ENCODE data around the gene HEXIM1.

Gene HEXIM1

DNA sequence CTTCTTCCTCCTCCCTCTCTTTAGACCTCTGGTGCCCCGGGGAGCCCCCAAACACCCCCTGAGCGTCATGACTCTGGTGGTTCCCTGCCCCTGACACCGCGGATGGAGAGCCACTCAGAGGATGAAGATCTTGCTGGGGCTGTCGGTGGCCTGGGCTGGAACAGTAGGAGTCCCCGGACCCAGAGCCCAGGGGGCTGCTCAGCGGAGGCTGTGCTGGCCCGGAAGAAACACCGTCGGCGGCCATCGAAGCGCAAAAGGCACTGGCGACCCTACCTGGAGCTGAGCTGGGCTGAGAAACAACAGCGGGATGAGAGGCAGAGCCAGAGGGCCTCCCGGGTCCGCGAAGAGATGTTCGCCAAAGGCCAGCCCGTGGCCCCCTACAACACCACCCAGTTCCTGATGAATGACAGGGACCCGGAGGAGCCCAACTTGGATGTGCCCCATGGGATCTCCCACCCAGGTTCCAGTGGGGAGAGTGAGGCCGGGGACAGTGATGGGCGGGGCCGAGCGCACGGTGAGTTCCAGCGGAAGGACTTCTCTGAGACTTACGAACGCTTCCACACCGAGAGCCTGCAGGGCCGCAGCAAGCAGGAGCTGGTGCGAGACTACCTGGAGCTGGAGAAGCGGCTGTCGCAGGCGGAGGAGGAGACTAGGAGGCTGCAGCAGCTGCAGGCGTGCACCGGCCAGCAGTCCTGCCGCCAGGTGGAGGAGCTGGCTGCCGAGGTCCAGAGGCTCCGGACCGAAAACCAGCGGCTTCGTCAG lies 20.9 kb downstream of the HEXIM1 start:
- H3K4me3 ChIP-seq (ENCODE audit: low read depth, low read length), result no peak overlapping the region
- DNase-seq (ENCODE audit: low read depth), result no peak
- TF ChIP-seq, protein P1, sequence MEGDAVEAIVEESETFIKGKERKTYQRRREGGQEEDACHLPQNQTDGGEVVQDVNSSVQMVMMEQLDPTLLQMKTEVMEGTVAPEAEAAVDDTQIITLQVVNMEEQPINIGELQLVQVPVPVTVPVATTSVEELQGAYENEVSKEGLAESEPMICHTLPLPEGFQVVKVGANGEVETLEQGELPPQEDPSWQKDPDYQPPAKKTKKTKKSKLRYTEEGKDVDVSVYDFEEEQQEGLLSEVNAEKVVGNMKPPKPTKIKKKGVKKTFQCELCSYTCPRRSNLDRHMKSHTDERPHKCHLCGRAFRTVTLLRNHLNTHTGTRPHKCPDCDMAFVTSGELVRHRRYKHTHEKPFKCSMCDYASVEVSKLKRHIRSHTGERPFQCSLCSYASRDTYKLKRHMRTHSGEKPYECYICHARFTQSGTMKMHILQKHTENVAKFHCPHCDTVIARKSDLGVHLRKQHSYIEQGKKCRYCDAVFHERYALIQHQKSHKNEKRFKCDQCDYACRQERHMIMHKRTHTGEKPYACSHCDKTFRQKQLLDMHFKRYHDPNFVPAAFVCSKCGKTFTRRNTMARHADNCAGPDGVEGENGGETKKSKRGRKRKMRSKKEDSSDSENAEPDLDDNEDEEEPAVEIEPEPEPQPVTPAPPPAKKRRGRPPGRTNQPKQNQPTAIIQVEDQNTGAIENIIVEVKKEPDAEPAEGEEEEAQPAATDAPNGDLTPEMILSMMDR (IDR thresholded peaks at IDR 0.05; ENCODE audit: low read depth, low read length, missing control alignments), result no peak

DNA sequence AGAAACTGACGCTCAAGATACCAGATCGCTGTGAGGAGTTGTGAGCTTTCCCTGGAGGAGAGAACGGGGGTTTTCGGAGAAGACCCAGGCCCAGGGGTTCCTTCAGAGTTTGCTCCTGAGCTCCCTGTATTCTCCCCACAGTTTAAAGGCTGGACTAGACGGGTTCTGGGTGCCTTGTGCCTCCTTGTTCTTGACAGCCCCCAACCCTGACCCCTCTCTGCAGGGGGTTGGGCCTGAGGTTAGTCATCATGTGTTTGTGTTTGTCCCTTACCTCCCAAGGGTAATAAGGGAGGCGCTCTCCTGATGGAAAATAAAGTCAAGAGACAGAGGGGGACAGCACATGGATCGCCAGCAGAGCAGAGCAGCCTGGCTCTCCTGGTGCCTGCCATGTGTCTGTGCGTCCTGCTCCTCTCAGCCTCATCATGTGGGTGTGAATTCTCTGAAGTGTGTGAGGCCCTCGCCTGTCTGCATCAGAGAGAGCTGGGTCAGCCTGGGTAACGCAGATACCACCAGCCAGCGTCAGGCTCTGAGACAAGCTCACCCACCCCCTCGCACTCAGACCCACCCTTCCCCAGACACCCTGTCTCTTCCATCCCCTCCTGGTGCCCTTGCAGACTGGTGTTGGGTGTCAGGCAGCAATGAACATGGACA lies 22.1 kb downstream of the HEXIM1 start:
- no peak for DNase-seq (ENCODE audit: low read depth)
- TF ChIP-seq, protein P1 (IDR thresholded peaks at IDR 0.05; ENCODE audit: low read depth, low read length, missing control alignments), result no peak
- H3K4me3 ChIP-seq (ENCODE audit: low read depth, low read length), result no peak overlapping the region

DNA sequence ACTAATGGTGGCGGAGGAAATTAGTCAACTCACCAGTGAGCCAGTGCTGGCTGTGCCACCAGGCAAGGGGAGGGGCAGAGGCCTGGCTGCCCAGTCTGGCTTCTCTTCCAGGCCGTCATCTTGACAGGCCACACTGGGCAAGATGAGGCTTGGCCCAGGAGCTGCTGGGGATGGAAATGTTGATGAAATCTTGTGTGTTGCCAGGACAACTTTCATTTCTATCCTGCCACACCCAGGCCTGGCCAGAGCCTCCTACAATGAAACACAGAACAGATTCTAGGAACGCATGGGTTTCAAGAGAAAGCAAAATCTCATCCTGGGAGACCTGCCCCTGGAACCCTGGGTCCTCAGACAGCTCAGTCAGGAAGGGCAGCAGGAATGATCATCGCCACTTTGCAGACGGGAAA lies 22.7 kb downstream of the HEXIM1 start:
- TF ChIP-seq, protein P1 (IDR thresholded peaks at IDR 0.05; ENCODE audit: low read depth, low read length, missing control alignments), result no peak
- no peak for DNase-seq (ENCODE audit: low read depth)
- H3K4me3 ChIP-seq (ENCODE audit: low read depth, low read length), result no peak overlapping the region

DNA sequence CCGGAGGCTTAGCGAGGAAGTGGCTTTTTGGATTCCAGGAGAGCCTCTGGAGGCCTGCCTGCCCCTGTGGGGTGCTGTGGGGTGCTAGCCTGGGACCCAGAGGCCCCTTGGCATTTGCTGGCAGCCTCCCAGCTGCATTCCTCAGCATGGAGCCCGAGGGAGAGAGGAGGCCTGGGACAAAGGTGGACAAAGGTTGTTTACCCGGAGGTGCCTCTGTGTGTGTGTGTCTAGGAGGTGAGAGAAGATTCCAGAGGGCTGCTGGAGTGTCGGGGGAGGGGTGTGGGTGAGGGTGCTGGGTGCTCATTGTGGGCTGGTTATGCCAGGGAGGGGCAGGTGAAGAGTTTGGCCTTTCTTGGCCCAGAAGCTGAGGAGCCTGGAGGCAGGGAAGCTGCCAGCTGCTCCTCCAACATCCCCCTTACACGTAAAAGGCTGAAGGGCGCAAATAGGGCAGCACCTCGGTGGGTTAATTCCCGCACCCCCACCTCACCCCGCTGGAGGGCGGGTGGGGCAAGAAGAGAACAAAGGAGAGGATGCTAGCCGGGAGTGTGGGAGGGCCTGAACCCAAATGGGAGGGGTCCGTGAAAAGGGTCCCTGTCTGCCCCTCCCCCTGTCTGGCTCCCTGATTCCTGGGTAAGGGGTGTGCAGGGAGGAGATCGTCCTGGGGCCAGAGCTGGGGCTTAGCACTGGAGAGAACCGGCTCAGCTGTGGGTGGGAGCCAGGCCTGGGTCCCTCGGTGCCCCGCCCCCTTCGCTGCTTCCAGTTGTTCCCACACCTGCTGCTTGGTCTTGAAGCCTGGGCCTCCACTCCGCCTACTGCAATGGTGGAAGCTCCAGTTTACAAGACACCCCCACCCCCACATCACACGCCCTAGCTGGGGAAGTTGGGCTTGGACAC lies 23.3 kb downstream of the HEXIM1 start:
- H3K4me3 ChIP-seq (ENCODE audit: low read depth, low read length), result no peak overlapping the region
- DNase-seq (ENCODE audit: low read depth), result no peak
- TF ChIP-seq, protein P1 (IDR thresholded peaks at IDR 0.05; ENCODE audit: low read depth, low read length, missing control alignments), result no peak

DNA sequence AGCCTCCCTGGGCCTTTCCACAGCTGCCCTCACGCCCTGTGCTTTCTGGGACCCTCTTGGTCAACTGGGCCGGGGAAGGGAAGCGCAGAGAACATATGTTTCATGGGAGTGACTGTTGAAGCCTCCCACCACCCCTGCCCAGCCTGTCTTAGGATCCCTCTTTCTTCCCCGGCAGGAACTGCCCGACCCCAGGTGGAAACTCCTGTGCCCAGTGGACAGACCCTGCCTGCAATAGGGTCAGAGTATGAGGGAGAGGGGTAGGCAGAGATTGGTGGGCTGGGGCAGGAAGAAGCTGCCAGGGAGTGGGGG lies 23.9 kb downstream of the HEXIM1 start:
- no peak for DNase-seq (ENCODE audit: low read depth)
- H3K4me3 ChIP-seq (ENCODE audit: low read depth, low read length), result no peak overlapping the region
- TF ChIP-seq, protein P1 (IDR thresholded peaks at IDR 0.05; ENCODE audit: low read depth, low read length, missing control alignments), result no peak

DNA sequence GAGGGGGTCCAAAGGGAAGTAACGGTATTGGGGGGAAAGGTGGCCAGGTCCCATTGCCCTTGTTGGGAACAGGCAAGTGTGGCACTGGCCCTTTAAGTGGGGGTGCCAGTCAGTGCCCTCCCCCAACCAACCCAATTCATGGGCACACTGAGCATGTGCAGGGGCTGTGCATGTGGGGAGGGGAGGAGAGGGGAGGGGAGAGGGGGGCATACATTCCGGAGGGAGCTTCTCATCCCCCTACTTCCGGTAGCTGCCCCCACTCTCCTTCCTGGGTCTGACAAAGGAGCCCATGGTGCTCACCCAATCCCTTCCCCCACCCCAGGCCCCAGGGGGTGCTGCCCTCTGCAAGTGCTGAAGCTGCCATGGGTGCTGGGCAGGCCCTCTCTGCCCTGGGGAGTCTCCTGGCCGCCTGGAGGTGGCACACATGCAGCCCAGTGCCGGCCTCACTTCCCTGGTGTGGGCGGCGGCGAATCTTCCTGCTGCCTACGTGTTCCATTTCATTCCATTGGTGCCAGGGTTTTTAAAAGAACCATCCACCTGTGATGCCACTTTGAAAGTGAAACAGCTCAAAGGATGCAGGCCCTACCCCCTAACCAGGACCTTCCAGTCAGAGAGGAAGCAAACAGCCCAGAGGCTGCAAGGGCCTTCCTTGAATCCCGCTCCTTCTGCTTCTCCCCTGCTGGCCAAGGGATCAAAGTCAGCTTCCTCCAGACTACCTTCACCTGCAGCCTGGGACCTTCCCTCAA lies 24.4 kb downstream of the HEXIM1 start:
- TF ChIP-seq, protein P1 (IDR thresholded peaks at IDR 0.05; ENCODE audit: low read depth, low read length, missing control alignments), result peak; percentile 10
- no peak for DNase-seq (ENCODE audit: low read depth)
- H3K4me3 ChIP-seq (ENCODE audit: low read depth, low read length), result peak overlapping the region; percentile 31
